Right lobe of liver (tissue), 4 donors: ENCODE data around the gene LILRA5.

Experiments used
- POLR2A ChIP-seq: fragments of 450-650 bp; IDR thresholded peaks from one replicate; pipeline ENCODE4 v1.6.1; 2017; ENCODE audit warnings: antibody characterized with exemption, mild to moderate bottlenecking
- TF ChIP-seq, protein P1 (sequence below), 4 donors: fragments of 200-600 bp in 3 of 4; fragments of 450-650 bp in 1 of 4; IDR thresholded peaks; one replicate each; pipeline versions ENCODE4 v1.5.1 to v1.8.0; 2016 to 2022; ENCODE audit warnings: antibody characterized with exemption in 4 of 4, mild to moderate bottlenecking in 2 of 4
- donor health status: DM: no; HTN: no; CAD: no.
- donor health status: DM: no; HTN: no; CAD: no.
- donor health status: DM: no; HTN: yes; CAD: no.

DNA sequence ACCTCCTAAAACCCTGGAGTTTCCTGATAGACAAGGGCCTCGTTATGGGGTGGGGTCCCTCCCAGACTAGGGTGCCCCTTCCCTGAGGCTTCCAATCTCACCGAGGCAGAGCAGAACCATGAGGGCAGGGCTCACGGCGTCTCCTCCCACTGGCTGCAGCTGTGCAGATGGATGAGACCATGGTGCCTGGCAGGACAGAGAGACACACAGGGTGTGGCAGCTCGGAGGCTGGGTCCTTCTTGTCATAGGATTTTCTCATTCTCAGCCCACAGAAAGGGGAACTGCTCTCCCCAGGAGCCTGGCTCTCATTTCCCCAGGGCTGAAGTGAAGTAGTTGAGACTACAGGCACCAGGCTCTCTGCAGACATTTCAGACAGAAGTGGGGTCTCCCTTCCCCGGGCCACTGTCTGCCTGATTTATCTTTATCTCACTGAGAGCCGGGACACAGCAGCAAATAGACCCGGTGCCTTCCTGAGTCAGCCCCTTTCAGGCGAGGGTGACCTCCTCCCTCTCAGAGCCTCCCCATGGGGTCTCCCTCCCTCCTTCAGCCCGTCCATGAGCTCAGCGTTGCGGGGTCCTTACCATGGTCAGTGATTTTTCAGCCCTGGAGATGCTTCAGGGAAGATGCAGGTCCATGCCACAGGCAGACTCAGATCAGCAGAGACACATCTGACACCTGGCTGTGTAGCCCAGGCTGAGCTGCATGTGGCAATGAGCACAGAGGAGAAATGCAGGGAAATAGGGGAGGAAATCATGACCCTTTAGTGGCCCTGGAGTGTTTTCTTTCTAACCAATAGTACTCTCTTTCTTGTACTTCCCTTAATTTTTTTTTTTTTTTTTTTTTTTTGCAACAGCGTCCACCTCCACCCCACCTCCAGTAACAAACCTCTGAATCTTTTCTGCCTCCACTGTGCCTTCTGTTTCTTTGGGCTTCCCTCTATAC is at the start of gene LILRA5:
- TF ChIP-seq, protein P1, sequence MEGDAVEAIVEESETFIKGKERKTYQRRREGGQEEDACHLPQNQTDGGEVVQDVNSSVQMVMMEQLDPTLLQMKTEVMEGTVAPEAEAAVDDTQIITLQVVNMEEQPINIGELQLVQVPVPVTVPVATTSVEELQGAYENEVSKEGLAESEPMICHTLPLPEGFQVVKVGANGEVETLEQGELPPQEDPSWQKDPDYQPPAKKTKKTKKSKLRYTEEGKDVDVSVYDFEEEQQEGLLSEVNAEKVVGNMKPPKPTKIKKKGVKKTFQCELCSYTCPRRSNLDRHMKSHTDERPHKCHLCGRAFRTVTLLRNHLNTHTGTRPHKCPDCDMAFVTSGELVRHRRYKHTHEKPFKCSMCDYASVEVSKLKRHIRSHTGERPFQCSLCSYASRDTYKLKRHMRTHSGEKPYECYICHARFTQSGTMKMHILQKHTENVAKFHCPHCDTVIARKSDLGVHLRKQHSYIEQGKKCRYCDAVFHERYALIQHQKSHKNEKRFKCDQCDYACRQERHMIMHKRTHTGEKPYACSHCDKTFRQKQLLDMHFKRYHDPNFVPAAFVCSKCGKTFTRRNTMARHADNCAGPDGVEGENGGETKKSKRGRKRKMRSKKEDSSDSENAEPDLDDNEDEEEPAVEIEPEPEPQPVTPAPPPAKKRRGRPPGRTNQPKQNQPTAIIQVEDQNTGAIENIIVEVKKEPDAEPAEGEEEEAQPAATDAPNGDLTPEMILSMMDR (IDR thresholded peaks at IDR 0.05) = no peak
- TF ChIP-seq POLR2A = no peak
